DMS 273 (cell line): ENCODE results near the gene GRIN3B.
A peak's percentile ranks its signal among the peaks of the same experiment; 100 is the strongest.

Experiments
- DNase-seq: peaks from one replicate; lab custom pipeline; 2025; ENCODE audit not compliant: unreplicated experiment; lab: John Stamatoyannopoulos, UW

The GRIN3B gene

DNA sequence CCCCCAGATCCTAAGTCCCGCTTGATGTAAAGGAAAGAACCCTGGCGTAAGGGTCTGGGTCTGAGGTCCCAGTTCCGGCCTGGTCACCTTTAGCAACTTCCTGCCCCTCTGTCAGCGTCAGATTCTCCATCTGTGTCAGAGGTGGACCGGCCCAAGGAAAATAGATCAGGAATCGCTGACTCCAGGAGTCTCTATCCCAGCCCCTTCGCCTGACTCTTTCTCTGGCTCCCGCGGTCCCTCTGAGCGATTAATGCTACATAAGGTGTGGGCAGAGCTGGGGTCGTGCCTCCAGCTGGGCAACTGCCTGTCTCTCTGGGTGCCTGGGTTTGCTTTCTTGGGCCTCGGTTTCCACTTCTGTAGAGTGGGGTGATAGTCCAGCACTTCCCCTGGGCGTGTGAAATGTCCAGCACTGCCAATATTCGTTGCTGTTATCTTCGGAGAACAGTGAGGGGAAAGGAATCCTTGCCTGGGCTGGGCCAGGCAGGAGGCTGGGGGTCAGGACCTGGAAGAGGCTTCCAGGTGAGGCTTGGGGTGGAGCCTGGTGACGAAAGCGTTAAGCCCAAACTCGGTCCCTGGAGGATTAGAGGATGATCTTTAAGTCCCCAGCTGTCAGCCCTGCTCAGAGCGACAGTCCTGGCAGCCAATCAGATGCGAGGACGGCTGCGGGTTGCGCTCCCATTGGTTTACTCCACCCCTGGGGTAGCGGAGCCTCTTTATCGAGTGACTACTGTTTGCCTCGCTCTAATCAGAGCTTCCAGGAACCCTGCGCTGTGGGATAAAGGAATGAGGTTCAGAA is 40.5 kb downstream of the GRIN3B start:
- peak; percentile 97 for DNase-seq

DNA sequence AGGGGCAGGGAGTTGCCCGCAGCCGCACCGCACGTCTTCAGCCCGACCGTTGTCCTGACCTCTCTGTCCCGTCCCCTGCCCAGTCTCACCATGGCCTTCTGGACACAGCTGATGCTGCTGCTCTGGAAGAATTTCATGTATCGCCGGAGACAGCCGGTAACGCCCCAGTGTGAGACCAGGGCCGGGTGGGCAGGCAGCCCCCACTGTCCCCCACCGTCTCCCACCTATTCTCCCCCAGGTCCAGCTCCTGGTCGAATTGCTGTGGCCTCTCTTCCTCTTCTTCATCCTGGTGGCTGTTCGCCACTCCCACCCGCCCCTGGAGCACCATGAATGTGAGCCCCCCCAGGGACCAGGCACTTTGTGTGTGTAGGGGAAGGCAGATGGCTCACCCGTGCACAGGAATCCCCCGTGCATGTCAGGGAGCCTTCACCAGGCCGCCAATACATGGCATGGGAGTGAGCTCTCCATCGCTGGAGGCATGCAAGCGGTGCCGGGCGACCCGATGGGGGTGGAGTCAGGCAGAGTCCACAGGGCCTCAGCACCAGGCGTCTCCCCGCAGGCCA is 41.1 kb downstream of the GRIN3B start:
- DNase-seq, result no peak

DNA sequence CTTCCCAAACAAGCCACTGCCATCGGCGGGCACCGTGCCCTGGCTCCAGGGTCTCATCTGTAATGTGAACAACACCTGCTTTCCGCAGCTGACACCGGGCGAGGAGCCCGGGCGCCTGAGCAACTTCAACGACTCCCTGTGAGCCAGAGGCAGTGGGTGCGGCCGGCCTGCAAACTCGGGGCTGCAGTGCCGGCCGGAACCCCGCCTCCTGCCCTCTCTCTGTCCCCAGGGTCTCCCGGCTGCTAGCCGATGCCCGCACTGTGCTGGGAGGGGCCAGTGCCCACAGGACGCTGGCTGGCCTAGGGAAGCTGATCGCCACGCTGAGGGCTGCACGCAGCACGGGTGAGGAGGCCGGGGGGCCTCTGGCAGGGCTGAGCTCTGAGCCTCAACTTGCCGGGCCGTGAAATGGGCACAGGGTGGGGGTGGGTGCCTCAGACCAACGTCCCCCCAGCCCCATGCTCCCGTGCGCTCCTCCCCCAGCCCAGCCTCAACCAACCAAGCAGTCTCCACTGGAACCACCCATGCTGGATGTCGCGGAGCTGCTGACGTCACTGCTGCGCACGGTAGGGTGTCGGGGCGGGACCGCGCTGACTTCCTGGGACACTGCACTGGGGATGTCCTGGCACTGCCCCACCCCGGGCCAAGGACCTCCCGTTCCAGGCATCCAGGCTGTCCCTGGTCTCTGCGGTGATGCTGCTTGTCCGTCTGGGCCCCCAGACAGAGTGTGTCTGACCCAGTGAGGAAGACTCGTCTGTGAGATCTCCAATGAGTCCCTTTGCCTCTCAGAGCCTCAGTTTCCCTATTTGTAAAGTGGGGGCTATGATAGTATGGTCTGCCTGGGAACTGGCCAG is 41.8 kb downstream of the GRIN3B start:
- peak; percentile 83 for DNase-seq

DNA sequence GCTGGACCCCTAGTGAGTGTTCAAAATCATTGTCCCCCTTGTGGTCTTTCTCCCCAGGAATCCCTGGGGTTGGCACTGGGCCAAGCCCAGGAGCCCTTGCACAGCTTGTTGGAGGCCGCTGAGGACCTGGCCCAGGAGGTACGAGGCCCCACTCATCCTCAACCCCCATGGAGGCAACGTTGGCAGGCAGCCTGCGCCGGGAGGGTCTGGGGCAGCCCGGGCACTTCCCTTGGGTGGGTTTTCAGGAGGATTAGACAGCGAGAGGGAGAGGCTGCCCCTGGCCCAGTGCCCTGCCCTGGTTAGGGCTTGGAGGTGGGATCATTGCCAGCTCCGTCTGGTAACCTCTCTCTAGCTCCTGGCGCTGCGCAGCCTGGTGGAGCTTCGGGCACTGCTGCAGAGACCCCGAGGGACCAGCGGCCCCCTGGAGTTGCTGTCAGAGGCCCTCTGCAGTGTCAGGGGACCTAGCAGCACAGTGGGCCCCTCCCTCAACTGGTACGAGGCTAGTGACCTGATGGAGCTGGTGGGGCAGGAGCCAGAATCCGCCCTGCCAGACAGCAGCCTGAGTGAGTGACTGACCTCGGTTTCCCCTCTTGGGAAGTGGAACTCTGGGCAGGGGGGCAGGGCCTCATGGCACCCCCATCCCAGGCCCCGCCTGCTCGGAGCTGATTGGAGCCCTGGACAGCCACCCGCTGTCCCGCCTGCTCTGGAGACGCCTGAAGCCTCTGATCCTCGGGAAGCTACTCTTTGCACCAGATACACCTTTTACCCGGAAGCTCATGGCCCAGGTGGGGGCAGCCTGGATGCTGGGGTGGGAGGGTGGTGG is 42.7 kb downstream of the GRIN3B start:
- DNase-seq, result peak; percentile 92

DNA sequence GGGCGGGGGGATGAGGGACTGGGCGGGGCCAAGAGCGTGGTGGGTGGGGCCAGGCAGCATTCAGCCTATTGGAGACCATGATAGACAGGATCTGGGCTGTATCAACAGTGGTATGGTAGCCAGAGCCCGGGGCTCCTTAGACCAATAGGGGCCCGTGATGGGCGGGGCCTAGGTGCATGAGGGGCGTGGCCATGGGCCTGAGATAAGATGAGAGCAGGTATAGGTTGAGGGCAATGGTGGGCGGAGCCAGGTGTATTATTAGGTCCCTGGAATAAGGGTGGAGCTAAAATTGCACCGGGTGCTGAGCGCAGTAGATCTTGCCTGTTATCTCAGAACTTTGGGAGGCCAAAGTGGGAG is 45.0 kb downstream of the GRIN3B start:
- DNase-seq, result peak; percentile 69

DNA sequence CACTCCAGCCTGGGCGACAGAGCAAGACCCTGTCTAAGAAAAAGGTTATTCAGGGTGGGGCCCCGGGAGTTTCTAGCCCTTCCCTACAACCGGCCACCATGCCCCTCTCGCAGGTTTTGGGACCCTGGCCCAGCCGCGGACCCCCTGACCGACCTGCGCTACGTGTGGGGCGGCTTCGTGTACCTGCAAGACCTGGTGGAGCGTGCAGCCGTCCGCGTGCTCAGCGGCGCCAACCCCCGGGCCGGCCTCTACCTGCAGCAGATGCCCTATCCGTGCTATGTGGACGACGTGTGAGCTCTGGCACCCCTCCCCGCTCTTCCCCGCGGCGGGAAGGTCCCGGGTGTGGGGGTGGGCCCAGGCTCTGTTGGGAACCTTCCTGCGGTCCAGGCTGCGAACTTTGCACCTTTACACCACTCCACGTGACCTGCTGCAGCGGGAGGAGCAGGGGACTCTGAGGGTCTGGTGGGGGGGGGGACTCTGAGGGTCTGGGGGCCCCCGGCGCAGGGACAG is 46.0 kb downstream of the GRIN3B start:
- no peak for DNase-seq

DNA sequence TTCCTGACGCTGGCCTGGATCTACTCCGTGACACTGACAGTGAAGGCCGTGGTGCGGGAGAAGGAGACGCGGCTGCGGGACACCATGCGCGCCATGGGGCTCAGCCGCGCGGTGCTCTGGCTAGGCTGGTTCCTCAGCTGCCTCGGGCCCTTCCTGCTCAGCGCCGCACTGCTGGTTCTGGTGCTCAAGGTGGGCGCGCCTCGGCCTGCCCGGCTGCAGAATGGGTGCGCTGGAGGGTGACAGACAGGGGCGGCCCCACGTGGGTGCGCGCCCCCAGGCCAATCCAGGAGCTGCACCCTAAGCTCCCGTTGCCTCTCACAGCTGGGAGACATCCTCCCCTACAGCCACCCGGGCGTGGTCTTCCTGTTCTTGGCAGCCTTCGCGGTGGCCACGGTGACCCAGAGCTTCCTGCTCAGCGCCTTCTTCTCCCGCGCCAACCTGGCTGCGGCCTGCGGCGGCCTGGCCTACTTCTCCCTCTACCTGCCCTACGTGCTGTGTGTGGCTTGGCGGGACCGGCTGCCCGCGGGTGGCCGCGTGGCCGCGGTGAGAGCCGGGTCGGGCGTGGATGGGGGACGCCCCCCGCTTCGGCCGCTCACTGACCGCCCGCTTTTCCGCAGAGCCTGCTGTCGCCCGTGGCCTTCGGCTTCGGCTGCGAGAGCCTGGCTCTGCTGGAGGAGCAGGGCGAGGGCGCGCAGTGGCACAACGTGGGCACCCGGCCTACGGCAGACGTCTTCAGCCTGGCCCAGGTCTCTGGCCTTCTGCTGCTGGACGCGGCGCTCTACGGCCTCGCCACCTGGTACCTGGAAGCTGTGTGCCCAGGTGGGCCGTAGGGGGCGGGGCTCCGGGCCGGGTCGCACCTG is 46.8 kb downstream of the GRIN3B start:
- no peak for DNase-seq

DNA sequence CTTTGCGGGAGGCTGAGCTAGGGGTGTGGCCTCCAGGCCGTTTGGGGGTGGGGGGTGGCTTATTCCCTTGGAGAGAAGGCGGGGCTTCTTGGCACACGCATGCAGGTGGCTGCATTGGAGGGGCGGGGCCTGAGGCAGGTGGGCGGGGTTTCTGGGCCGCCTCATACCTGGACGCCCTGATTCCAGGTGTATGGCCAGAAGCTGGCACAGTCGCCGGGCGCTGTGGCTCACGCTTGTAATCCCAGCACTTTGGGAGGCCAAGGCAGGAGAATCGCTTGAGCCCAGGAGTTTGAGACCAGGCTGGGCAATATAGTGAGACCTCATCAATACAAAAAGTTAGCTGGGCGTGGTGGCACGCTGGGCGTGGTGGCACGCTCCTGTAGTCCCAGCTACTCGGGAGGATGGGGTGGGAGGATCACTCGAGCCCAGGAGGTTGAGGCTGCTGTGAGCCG is 47.5 kb downstream of the GRIN3B start:
- DNase-seq, result no peak

DNA sequence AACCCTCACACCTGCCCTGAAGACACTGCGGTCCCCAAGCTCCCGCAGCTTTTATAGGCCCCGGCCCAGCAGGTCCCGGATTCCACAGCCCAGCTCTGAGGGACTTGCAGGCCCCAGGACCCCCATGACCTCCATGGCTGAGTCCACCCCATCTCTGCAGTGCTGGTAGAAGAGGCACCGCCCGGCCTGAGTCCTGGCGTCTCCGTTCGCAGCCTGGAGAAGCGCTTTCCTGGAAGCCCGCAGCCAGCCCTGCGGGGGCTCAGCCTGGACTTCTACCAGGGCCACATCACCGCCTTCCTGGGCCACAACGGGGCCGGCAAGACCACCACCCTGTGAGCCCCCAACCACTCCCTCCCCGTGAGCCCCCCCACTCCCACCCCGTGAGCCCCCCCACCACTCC is 48.9 kb downstream of the GRIN3B start:
- DNase-seq, result no peak

DNA sequence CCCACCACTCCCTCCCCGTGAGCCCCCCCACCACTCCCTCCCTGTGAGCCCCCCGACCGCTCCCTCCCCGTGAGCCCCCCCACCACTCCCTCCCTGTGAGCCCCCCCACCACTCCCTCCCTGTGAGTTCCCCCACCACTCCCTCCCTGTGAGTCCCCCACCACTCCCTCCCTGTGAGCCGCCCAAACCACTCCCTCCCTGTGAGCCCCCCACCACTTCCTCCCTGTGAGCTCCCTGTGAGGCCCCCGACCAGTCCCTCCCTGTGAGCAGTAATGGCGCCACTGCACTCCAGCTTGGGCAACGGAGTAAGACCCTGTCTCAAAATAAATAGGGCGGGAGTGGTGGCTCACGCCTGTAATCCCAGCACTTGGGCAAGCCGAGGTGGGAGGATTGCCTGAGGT is 49.6 kb downstream of the GRIN3B start:
- no peak for DNase-seq

DNA sequence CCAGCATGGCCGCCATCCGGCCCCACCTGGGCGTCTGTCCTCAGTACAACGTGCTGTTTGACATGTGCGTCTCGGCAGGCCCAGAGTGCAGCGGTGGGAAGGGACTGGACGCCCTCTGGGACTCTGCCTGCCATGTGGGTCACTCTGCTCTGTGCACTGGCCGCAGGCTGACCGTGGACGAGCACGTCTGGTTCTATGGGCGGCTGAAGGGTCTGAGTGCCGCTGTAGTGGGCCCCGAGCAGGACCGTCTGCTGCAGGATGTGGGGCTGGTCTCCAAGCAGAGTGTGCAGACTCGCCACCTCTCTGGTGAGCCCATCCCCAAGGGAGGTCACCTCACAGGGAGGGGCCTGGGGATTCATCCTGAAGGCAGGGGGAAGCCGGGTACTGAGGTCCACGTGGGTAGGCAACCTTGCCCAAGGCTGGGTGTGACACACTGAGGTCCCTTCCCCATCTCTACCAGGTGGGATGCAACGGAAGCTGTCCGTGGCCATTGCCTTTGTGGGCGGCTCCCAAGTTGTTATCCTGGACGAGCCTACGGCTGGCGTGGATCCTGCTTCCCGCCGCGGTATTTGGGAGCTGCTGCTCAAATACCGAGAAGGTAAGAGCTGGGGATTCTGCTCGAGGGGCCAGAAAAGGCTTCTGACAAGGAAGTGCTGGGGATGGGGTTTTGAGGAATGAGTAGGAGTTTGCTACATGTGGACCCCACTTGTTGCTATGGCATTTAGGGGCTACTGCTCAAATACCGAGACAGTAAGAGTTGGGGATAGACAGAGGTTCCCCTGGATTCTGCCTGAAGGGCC is 51.0 kb downstream of the GRIN3B start:
- DNase-seq, result no peak

DNA sequence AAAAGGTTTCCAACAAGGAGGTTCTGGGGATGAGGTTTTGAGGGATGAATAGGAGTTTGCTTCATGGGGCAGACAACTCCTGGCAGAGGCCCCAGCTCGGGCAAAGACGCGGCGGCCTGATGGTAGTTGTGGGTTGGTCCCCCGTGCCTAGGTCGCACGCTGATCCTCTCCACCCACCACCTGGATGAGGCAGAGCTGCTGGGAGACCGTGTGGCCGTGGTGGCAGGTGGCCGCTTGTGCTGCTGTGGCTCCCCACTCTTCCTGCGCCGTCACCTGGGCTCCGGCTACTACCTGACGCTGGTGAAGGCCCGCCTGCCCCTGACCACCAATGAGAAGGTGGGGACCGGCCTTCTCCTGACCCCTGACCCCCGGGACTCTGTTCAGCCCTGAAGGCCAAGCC is 51.6 kb downstream of the GRIN3B start:
- DNase-seq, result no peak

DNA sequence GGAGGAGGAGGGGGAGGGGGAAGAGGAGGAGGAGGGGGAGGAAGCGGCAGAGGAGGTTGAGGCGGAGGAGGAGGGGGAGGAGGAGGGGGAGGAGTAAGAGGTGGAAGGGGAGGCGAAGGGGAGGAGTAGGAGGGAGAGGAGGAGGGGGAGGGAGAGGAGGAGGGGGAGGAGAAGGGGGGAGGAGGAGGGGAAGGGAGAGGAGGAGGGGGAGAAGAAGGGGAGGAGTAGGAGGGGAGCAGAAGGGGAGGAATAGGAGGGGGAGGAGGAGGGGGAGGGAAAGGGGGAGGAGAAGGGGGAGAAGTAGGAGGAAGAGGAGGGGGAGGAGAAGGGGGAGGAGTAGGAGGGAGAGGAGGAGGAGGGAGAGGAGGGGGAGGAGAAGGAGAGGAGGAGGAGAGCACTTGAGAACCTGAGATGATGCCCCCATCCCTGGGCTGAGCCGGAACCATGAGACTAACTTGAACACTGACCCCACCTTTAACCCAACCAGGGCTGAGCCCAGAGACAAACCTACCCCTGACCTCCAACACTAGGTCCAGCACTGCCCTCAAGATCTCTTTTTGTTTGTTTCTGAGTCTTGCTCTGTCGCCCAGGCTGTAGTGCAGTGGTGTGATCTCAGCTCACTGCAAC is 52.2 kb downstream of the GRIN3B start:
- DNase-seq, result no peak

DNA sequence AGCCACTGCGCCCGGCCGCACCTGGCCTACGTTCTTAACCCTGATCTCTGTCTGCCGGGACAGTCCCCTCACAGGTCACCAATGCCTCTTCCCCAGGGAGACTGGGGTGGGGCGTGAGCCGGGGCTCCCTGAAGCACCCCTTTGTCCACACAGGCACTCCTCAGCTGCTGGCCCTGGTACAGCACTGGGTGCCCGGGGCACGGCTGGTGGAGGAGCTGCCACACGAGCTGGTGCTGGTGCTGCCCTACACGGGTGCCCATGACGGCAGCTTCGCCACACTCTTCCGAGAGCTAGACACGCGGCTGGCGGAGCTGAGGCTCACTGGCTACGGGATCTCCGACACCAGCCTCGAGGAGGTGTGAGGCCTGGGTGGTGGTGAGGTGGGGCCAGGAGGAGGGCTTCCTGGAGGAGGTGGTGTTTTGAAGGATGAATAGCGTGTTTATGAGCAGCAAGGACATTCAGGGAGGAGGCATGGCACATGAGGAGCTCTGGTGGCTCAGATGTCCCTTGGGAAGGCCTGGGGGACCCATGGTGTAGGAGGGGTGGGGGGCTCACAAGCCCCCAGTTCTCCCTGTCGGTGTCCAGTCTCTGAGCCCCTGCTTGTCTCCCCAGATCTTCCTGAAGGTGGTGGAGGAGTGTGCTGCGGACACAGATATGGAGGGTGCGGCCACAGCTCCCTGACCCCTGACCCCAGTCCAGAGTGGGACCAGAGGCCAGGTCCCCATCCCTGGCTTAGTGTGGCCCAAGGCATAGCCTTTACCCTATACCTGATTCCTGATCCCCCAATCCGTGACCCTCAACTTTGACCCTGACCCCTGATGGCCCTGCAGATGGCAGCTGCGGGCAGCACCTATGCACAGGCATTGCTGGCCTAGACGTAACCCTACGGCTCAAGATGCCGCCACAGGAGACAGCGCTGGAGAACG is 53.2 kb downstream of the GRIN3B start:
- DNase-seq, result peak; percentile 55

DNA sequence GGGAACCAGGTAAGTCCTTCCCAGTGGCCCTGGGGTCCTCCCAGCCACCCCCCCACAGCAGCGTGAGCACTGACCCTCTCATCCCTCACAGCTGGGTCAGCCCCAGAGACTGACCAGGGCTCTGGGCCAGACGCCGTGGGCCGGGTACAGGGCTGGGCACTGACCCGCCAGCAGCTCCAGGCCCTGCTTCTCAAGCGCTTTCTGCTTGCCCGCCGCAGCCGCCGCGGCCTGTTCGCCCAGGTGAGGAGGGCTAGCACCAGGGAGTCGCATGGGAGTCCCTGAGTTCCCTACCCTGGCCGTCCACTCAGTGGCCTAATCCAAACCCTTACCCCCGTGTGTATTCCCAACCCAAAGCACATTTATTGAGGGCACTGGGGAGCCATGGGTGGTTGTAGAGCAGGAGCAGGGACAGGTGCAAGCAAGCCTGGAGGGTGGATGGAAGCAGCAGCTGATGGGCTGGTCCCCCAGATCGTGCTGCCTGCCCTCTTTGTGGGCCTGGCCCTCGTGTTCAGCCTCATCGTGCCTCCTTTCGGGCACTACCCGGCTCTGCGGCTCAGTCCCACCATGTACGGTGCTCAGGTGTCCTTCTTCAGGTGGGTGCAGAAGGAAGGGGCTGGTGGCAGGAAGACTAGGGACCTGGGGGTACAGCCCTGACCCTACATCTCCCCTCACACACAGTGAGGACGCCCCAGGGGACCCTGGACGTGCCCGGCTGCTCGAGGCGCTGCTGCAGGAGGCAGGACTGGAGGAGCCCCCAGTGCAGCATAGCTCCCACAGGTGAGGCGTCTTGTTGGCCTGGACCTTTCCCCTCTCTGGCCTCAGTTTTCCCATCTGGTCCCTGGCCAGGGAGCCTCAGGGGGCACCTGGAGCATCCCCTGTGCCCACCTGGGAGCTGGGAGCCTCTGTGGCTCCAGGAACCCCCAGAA is 54.1 kb downstream of the GRIN3B start:
- DNase-seq, result no peak

DNA sequence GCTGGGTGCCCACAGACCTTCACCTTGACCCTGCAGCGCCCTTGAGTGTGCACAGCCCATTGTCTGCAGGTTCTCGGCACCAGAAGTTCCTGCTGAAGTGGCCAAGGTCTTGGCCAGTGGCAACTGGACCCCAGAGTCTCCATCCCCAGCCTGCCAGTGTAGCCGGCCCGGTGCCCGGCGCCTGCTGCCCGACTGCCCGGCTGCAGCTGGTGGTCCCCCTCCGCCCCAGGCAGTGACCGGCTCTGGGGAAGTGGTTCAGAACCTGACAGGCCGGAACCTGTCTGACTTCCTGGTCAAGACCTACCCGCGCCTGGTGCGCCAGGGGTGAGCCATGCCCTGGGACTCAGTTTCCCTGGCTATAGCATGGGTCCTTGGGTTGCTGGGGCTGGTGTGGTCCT is 54.8 kb downstream of the GRIN3B start:
- DNase-seq, result no peak
